GM12878 (cell line): ENCODE measurements around the gene SHANK3.

Source experiments
- CREB1 ChIP-seq: IDR thresholded peaks from 2 replicates; pipeline ENCODE4 v1.6.1; 2012; ENCODE audit warnings: low read depth, mild to moderate bottlenecking, inconsistent platforms
- CTCF ChIP-seq, 3 experiments: IDR thresholded peaks in 2 of 3; conservative IDR thresholded peaks in 1 of 3; 2 replicates each; pipeline ENCODE4 v1.5.1; 2011; ENCODE audit warnings: low read depth in 3 of 3, low read length in 3 of 3, mild to moderate bottlenecking in 3 of 3, control low read depth in 2 of 3, moderate library complexity in 2 of 3, inconsistent platforms in 1 of 3, mixed read lengths in 1 of 3; ENCODE audit not compliant: control insufficient read depth in 2 of 3, insufficient read depth in 1 of 3; ENCODE audit errors: extremely low read depth in 1 of 3
- POLR2AphosphoS5 ChIP-seq: IDR thresholded peaks from 2 replicates; pipeline ENCODE4 v1.6.1; 2011; ENCODE audit warnings: mild to moderate bottlenecking, low read length, inconsistent platforms
- REST ChIP-seq: IDR thresholded peaks from 2 replicates; pipeline ENCODE4 v1.6.1; 2012; ENCODE audit warnings: mild to moderate bottlenecking, low read depth, low read length
- ZNF274 ChIP-seq: IDR thresholded peaks from one replicate; pipeline ENCODE4 v1.8.0; 2011; ENCODE audit not compliant: insufficient read length, insufficient read depth

DNA sequence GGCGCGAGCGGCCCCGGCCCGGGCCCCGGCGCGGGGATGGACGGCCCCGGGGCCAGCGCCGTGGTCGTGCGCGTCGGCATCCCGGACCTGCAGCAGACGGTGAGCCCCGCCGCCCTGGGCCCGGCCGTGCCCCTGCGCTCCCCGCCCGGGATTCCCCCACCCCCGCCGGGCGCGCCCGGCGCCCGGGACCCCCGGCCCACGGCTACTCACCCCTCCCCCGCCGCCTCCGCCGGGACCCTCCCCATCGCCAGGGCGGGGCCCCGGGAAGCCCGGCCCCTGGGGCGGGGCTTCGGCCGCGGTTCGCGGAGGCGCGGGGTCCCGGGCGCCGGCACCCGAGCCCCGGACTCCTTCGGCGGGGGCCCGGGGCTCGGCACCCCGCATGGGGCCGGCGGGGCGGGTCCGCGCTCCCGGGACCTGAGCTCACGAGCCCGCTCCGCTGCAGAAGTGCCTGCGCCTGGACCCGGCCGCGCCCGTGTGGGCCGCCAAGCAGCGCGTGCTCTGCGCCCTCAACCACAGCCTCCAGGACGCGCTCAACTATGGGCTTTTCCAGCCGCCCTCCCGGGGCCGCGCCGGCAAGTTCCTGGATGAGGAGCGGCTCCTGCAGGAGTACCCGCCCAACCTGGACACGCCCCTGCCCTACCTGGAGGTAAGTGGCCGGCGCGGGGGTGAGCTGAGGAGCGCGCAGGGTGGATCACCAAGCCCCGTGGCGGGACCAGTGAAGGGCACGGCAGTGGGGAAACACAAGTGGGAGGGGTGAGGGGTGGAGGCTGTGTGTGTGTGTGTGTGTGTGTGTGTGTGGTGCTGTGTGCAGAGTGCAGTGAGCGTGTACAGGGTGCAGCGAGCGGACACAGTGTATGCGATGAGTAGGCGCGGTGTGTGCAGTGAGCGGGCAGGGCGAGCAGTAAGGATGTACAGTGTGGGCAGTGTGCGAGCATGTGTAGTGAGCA lies 2.3 kb downstream of the SHANK3 start:
- TF ChIP-seq REST (no peak), POLR2AphosphoS5 (no peak), ZNF274 (no peak), CREB1 (no peak), CTCF (IDR thresholded peaks at IDR 0.05 in 2 of 3, conservative IDR thresholded peaks at IDR 0.05 in 1 of 3; ENCODE audit: control insufficient read depth in 2 of 3, extremely low read depth in 1 of 3, insufficient read depth in 1 of 3, low read depth in 3 of 3, low read length in 3 of 3) (no peak)
